HTR-8/SVneo (cell line): ENCODE data around the gene ANKFY1.
A peak's percentile ranks its signal among the peaks of the same experiment; 100 is the strongest.
"Not testable (repeated sequence)": the region's sequence is repeated elsewhere in the genome, so short reads cannot be mapped to it uniquely, and the experiment has no call there.

ENCODE experiments used
- DNase-seq: peaks from one replicate; pipeline ENCODE4 v3.0.0; 2011; ENCODE audit warnings: low spot score, mixed read lengths; ENCODE audit not compliant: insufficient read length
- FAIRE-seq: peaks from 2 replicates; lab custom pipeline; 2011; peaks lifted over from hg19 to GRCh38; lab: Jason Lieb, UNC

The ANKFY1 gene

GRCh38 chr17:4221899-4222659, 41.7 kb downstream of the ANKFY1 start:
- FAIRE-seq (no peak), DNase-seq (no peak)

- FAIRE-seq (no peak), DNase-seq (no peak)
Observed at GRCh38 chr17:4221163-4221562, 42.6 kb downstream of the ANKFY1 start.

- FAIRE-seq (no peak), DNase-seq (no peak)
Observed at GRCh38 chr17:4220655-4221054, 43.1 kb downstream of the ANKFY1 start.

- no peak for FAIRE-seq
- DNase-seq: no peak
Observed at GRCh38 chr17:4219241-4219640, 44.5 kb downstream of the ANKFY1 start.

- FAIRE-seq (no peak), DNase-seq (no peak)
Observed at GRCh38 chr17:4215882-4216570, 47.8 kb downstream of the ANKFY1 start.

GRCh38 chr17:4214157-4214556, 49.6 kb downstream of the ANKFY1 start:
- FAIRE-seq (no peak), DNase-seq (no peak)

GRCh38 chr17:4209611-4210010, 54.2 kb downstream of the ANKFY1 start:
- no peak for FAIRE-seq

GRCh38 chr17:4208238-4208637, 55.5 kb downstream of the ANKFY1 start:
- FAIRE-seq (no peak), DNase-seq (no peak)

More at GRCh38 chr17:4209611-4210010, 54.2 kb downstream of the ANKFY1 start:
- DNase-seq: no peak

GRCh38 chr17:4206962-4207361, 56.8 kb downstream of the ANKFY1 start:
- no peak for DNase-seq
- no peak for FAIRE-seq

GRCh38 chr17:4205917-4206316, 57.9 kb downstream of the ANKFY1 start:
- DNase-seq (no peak), FAIRE-seq (no peak)

GRCh38 chr17:4204710-4205173, 59.0 kb downstream of the ANKFY1 start:
- FAIRE-seq (no peak), DNase-seq (no peak)

GRCh38 chr17:4204190-4204589, 59.6 kb downstream of the ANKFY1 start:
- DNase-seq (no peak), FAIRE-seq (no peak)

GRCh38 chr17:4201226-4201625, 62.6 kb downstream of the ANKFY1 start:
- FAIRE-seq (no peak), DNase-seq (no peak)

- DNase-seq: peak; percentile 67
- no peak for FAIRE-seq
Observed at GRCh38 chr17:4199818-4200402, 63.9 kb downstream of the ANKFY1 start.

GRCh38 chr17:4198995-4199394, 64.8 kb downstream of the ANKFY1 start:
- FAIRE-seq (no peak), DNase-seq (no peak)

GRCh38 chr17:4195306-4195705, 68.5 kb downstream of the ANKFY1 start:
- DNase-seq: no peak
- FAIRE-seq: no peak

GRCh38 chr17:4194796-4195195, 69.0 kb downstream of the ANKFY1 start:
- FAIRE-seq: no peak

GRCh38 chr17:4190791-4191190, 73.0 kb downstream of the ANKFY1 start:
- FAIRE-seq, DNase-seq: not testable (repeated sequence)

More at GRCh38 chr17:4194796-4195195, 69.0 kb downstream of the ANKFY1 start:
- no peak for DNase-seq

- DNase-seq: no peak
- no peak for FAIRE-seq
Observed at GRCh38 chr17:4189280-4189679, 74.5 kb downstream of the ANKFY1 start.

GRCh38 chr17:4188076-4188475, 75.7 kb downstream of the ANKFY1 start:
- DNase-seq (no peak), FAIRE-seq (peak; percentile 36)

- DNase-seq: no peak
- FAIRE-seq: no peak
Observed at GRCh38 chr17:4187076-4187475, 76.7 kb downstream of the ANKFY1 start.
